T-helper 1 cell treated with Interleukin-12 subunit alpha and Interleukin-12 subunit beta and Interleukin-4 antibody, amounts not matched to agents 30 μg/mL and 1 μg/mL, for 36 hours (primary cell): Measurements from ENCODE around the gene ATXN7.

ENCODE experiments used
- H3K27ac Mint-ChIP-seq: one replicate; pipeline ENCODE4 v1.8.0; 2021; ENCODE audit warnings: mild to moderate bottlenecking, mixed read lengths
- H3K27me3 Mint-ChIP-seq: one replicate; pipeline ENCODE4 v1.8.0; 2021; ENCODE audit warnings: low read depth, mixed read lengths
- H3K36me3 Mint-ChIP-seq: one replicate; pipeline ENCODE4 v1.8.0; 2021; ENCODE audit warnings: low read depth, mixed read lengths
- H3K4me1 Mint-ChIP-seq: one replicate; pipeline ENCODE4 v1.8.0; 2021; ENCODE audit warnings: low read depth, mixed read lengths
- H3K4me3 Mint-ChIP-seq: one replicate; pipeline ENCODE4 v1.8.0; 2021; ENCODE audit warnings: mild to moderate bottlenecking, moderate library complexity, mixed read lengths
- H3K9me3 Mint-ChIP-seq: one replicate; pipeline ENCODE4 v1.8.0; 2021; ENCODE audit warnings: mixed read lengths

The ATXN7 gene

DNA sequence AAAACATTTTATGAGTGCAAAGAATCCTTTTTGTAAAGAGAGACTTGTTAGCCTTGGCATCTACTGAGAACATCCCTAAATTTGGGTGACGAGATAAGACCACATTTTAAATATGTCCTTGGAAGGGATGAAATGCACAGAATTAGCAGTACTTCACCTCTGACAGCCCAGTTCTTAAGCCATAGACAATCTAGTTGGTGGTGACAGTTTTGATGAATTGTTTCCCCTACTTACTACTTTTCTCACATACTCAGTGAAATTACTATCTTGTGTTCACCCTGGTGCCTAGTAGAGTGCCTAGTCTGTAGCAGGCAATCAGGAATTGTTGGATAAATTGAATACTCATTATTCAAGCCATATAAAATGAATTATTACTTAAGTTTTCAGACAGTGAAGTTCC is 45.1 kb downstream of the ATXN7 start:
- H3K4me3 Mint-ChIP-seq, result no peak overlapping the region
- H3K27ac Mint-ChIP-seq, result no peak overlapping the region
- H3K27me3 Mint-ChIP-seq, result no peaks in the 10 kb centered on the region
- peaks cover 11% of the 10 kb centered on the region for H3K36me3 Mint-ChIP-seq
- no peaks in the 10 kb centered on the region for H3K9me3 Mint-ChIP-seq
- peaks cover 24% of the 10 kb centered on the region for H3K4me1 Mint-ChIP-seq

DNA sequence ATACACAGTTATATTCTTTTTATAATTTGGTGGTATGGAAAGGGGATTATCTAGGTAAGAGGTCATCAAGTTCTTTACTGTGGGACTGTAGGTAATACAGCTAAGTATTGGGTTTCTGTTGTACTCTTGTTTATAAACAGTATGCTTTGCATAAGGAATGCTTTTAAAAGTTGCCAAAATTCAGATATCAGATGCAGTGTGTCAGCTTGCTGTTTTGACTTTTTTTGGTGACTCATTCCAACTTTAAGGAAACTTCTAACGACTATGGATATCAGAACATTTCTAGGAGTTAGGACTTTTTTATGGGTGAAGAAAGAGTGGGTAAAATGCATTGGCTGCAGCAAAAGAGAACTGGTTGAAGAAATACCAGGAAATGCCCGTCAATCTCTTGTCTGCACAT is 45.8 kb downstream of the ATXN7 start:
- Mint-ChIP-seq H3K27ac (no peak overlapping the region), H3K27me3 (no peaks in the 10 kb centered on the region), H3K36me3 (peaks cover 16% of the 10 kb centered on the region), H3K4me1 (peaks cover 29% of the 10 kb centered on the region), H3K9me3 (no peaks in the 10 kb centered on the region), H3K4me3 (no peak overlapping the region)

GRCh38 chr3:63910001-63910400 is 46.3 kb downstream of the ATXN7 start:
- peaks cover 18% of the 10 kb centered on the region for H3K36me3 Mint-ChIP-seq
- H3K4me3 Mint-ChIP-seq, result no peak overlapping the region
- no peaks in the 10 kb centered on the region for H3K9me3 Mint-ChIP-seq
- H3K4me1 Mint-ChIP-seq, result peaks cover 29% of the 10 kb centered on the region
- no peaks in the 10 kb centered on the region for H3K27me3 Mint-ChIP-seq
- H3K27ac Mint-ChIP-seq, result no peak overlapping the region

DNA sequence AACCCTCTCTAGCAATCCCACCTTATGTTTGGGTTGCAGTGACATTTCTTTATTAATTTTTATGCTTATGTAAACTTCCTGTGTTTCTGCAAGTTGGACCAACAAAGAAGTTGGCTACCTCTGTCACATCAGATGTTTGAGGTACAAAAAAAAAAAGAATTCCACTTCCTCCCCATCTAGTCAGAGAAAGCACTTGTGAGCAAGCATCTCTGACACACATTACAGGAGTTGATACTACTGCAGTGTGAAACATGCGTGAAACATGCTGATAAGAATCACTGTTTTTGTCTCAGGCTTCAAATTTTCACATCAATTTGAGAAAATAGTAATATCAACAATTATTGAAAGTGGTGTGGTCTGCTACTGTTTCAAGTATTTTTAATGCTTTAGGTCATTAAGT is 47.2 kb downstream of the ATXN7 start:
- Mint-ChIP-seq H3K27ac (peak overlapping the region; percentile 95), H3K9me3 (no peaks in the 10 kb centered on the region), H3K4me1 (peaks cover 26% of the 10 kb centered on the region), H3K4me3 (peak overlapping the region; percentile 80), H3K27me3 (no peaks in the 10 kb centered on the region), H3K36me3 (peaks cover 16% of the 10 kb centered on the region)

- Mint-ChIP-seq H3K4me1 (peaks cover 29% of the 10 kb centered on the region), H3K36me3 (peaks cover 16% of the 10 kb centered on the region)
Observed at GRCh38 chr3:63911509-63911872, 47.8 kb downstream of the ATXN7 start.

GRCh38 chr3:63911873-63912767 is 48.5 kb downstream of the ATXN7 start, which contains the start of gene SCAANT1:
SCAANT1 (minus strand) TSS chr3:63912383.
- H3K4me1 Mint-ChIP-seq, result peaks cover 31% of the 10 kb centered on the region
- peaks cover 18% of the 10 kb centered on the region for H3K36me3 Mint-ChIP-seq

More at GRCh38 chr3:63911509-63911872, 47.8 kb downstream of the ATXN7 start:
- Mint-ChIP-seq H3K27ac (peak overlapping the region; percentile 95), H3K27me3 (no peaks in the 10 kb centered on the region), H3K4me3 (peak overlapping the region; percentile 80), H3K9me3 (no peaks in the 10 kb centered on the region)

GRCh38 chr3:63912768-63913588 is 49.3 kb downstream of the ATXN7 start:
- H3K36me3 Mint-ChIP-seq, result peaks cover 27% of the 10 kb centered on the region
- peaks cover 36% of the 10 kb centered on the region for H3K4me1 Mint-ChIP-seq
- H3K9me3 Mint-ChIP-seq, result no peaks in the 10 kb centered on the region
- no peaks in the 10 kb centered on the region for H3K27me3 Mint-ChIP-seq
- peak overlapping the region; percentile 91 for H3K27ac Mint-ChIP-seq
- H3K4me3 Mint-ChIP-seq, result peak overlapping the region; percentile 84

More at GRCh38 chr3:63911873-63912767, 48.5 kb downstream of the ATXN7 start, which contains the start of gene SCAANT1:
- Mint-ChIP-seq H3K27ac (peak within 1 kb of the TSS; percentile 95), H3K27me3 (no peaks in the 10 kb centered on the region), H3K4me3 (peak within 1 kb of the TSS; percentile 84), H3K9me3 (no peaks in the 10 kb centered on the region)

DNA sequence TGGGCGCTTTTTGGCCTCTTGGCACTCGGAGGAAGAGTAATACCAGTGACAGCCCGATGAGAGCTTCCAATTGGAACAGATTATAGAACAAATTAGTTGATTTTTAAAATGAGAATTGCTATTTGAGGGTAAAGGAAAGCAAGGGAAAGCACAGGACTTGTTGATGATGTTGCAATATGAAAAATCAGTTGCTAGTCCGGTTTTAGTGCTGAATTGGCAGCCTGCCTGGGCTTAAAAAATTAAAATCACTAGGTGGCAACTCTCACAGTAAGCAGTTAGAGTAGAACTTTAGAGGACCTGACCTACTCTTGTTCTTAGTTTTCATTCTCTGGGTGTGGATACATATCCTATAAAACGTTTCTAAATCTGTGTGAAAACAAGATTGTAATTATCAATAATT is 50.6 kb downstream of the ATXN7 start:
- no peaks in the 10 kb centered on the region for H3K27me3 Mint-ChIP-seq
- H3K4me1 Mint-ChIP-seq, result peaks cover 45% of the 10 kb centered on the region
- no peaks in the 10 kb centered on the region for H3K9me3 Mint-ChIP-seq
- peak overlapping the region; percentile 52 for H3K27ac Mint-ChIP-seq
- H3K36me3 Mint-ChIP-seq, result peaks cover 36% of the 10 kb centered on the region
- peak overlapping the region; percentile 84 for H3K4me3 Mint-ChIP-seq

- Mint-ChIP-seq H3K9me3 (no peaks in the 10 kb centered on the region), H3K4me1 (peaks cover 45% of the 10 kb centered on the region), H3K27ac (no peak overlapping the region), H3K4me3 (no peak overlapping the region), H3K36me3 (peaks cover 49% of the 10 kb centered on the region), H3K27me3 (no peaks in the 10 kb centered on the region)
Observed at GRCh38 chr3:63918321-63918720, 54.7 kb downstream of the ATXN7 start.

DNA sequence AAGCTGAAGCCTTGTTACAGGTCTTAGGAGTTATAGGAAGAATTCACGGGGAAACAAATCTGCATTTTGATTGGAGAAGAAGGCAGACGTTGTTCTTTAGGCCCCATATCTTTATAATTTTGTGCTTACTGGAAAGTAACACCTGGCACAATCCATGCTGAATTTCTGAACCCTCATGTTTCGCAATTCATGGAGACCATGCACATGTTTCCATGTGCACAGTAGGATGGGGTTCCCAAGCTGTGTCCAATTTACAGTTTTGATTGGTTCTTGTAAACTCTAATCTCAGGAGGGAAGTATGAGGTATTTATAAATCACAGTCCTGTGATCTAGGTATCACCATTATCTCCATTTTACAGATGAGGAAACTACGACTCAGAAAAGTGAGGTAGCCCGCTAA is 56.3 kb downstream of the ATXN7 start:
- Mint-ChIP-seq H3K36me3 (peaks cover 51% of the 10 kb centered on the region), H3K9me3 (no peaks in the 10 kb centered on the region), H3K4me1 (peaks cover 41% of the 10 kb centered on the region), H3K4me3 (no peak overlapping the region), H3K27ac (no peak overlapping the region), H3K27me3 (no peaks in the 10 kb centered on the region)

DNA sequence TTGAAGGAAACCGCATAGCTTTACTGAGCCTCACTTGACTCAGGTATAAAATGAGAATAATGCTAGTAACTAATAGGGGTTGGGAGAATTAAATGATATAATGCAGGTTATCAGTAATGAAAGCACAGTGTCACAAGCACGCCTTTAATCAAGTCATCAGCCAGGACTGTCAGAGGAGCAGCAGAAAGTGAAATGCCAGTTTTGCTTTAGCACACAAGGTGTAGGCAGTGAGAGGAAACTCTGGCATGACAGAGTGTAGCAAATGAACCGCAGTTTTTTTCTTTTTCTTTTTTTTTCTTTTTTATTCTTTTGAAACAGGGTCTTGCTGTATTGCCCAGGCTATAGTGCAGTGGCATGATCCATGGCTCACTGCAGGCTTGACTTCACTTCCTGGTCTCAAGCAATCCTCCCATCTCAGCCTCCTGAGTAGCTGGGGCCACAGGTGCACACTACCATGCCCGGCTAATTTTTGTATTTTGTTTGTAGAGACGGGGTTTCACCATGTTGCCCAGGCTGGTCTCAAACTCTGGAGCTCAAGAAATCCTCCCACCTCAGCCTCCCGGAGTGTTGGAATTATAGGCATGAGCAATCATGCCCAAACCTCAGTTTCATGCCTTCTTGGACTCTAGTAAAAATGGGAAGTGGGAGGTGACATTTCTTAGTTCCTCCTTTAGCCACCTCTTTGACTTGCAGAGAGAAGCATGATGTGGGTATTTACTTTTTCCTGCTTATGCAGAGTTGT is 58.2 kb downstream of the ATXN7 start:
- Mint-ChIP-seq H3K4me3 (no peak overlapping the region), H3K27ac (no peak overlapping the region), H3K27me3 (no peaks in the 10 kb centered on the region), H3K4me1 (peaks cover 45% of the 10 kb centered on the region), H3K36me3 (peaks cover 60% of the 10 kb centered on the region), H3K9me3 (no peaks in the 10 kb centered on the region)

DNA sequence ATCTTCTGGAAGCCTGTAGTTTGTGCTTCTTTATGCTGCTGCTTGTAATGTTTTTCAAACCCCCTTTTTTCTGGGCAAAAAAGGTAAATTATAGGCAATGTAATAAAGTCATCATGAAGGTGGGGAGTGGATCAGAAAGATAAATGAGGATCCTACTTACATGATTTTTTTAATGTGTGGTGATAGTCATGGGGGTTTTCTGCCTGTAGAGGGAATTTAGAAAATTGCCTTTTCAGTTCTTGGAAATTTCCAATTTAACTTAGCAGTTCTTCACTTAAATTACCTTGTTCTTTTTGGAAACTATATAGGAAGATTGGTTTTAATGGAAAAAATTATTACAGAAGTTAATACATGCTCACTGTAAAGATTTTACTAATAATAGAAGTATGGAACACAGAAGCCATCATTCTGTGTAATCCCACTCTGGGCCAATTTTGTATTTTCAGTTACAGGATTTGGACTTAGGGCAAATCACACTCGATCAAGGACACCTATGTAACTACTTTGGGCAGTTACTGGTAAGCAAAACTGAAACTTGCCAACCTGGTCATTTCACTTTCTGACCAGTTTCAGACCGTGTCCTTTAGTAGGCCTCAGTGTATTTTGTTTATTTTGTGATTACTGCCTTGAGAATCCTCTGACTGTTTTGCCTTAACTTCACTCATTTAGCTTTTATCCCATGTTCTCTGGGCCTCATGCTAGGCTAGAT is 59.0 kb downstream of the ATXN7 start:
- Mint-ChIP-seq H3K9me3 (no peaks in the 10 kb centered on the region), H3K4me3 (no peak overlapping the region), H3K27ac (no peak overlapping the region), H3K27me3 (no peaks in the 10 kb centered on the region), H3K36me3 (peaks cover 55% of the 10 kb centered on the region), H3K4me1 (peaks cover 44% of the 10 kb centered on the region)

DNA sequence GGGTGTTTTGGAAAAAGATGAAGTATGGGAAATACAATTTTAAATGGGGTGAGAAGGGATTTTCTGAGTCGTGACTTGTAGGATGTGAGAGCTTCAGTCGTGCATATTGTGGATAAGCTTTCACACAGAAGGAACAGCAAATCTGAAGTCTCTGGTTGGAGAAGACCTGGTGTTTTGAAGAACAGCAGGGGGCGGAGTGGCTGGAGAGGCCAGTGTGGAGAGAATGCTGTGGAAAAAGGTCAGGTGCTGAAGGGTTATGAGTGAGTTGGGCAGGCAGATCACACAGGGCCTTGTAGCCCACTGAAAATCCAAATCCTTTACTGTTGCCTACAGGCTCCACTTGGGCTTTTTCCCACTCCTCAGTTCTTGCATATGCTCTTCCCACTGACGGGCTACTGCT is 62.6 kb downstream of the ATXN7 start:
- Mint-ChIP-seq H3K4me1 (peaks cover 33% of the 10 kb centered on the region), H3K9me3 (no peaks in the 10 kb centered on the region), H3K4me3 (no peak overlapping the region), H3K27ac (no peak overlapping the region), H3K36me3 (peaks cover 42% of the 10 kb centered on the region), H3K27me3 (no peaks in the 10 kb centered on the region)
